H54 (cell line): ENCODE results near the gene EBF3.

Experiments
- DNase-seq: peaks from one replicate; pipeline ENCODE4 v3.0.0; 2011; ENCODE audit warnings: low spot score, mixed read lengths; ENCODE audit not compliant: insufficient read length
- FAIRE-seq: peaks from 3 replicates; lab custom pipeline; 2011; peaks lifted over from hg19 to GRCh38; lab: Jason Lieb, UNC
- POLR2A ChIP-seq: IDR thresholded peaks from 2 replicates; pipeline ENCODE4 v1.6.1; 2011; ENCODE audit warnings: low read depth, mild to moderate bottlenecking, low read length

Gene EBF3

GRCh38 chr10:129936923-129937300, 27.2 kb downstream of the EBF3 start:
- TF ChIP-seq POLR2A = no peak
- no peak for DNase-seq
- FAIRE-seq = no peak

DNA sequence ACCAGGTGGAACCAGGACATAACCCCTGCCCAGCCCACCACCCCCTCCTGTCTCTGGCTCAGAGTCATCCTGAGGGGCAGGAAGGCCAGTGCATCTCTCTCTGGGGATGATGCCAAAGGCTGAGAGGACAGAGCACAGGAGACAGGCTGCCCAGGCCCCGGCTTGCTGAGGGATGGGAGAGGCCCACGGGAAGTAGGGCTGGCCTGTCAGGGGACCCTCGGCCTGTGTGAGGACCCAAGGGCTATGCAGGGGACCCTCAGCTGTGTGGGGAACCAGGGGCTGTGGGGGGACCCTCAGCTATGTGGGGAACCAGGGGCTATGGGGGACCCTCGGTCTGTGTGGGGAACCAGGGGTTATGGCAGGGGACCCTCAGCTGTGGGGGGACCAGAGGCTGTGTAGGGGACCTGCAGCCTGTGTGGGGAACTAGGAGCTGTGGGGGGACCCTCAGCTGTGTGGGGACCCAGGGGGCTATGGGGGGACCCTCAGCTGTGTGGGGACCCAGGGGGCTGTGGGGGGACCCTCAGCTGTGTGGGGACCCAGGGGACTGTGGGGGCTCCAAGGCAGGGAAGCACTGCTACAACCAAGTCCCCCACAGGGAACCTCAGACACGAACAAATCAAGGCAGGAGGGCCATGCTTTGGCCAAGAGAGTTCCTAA, 27.7 kb downstream of the EBF3 start:
- no peak for FAIRE-seq
- no peak for TF ChIP-seq POLR2A
- DNase-seq = no peak

DNA sequence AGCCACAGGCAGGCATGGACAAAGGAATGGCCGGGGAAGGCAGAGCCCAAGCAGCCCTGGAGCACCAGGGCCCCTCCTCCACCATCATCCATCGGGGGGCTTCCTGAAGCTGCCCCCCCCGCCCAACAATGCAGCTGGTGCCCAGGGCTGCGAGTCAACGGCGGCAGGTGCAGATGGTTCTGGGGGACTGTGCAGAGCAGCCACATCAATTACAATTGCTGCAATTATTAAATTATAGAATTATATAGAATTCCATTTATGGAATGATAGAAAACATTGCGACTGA, 28.3 kb downstream of the EBF3 start:
- FAIRE-seq (no peak), DNase-seq (no peak)
- TF ChIP-seq POLR2A = no peak

DNA sequence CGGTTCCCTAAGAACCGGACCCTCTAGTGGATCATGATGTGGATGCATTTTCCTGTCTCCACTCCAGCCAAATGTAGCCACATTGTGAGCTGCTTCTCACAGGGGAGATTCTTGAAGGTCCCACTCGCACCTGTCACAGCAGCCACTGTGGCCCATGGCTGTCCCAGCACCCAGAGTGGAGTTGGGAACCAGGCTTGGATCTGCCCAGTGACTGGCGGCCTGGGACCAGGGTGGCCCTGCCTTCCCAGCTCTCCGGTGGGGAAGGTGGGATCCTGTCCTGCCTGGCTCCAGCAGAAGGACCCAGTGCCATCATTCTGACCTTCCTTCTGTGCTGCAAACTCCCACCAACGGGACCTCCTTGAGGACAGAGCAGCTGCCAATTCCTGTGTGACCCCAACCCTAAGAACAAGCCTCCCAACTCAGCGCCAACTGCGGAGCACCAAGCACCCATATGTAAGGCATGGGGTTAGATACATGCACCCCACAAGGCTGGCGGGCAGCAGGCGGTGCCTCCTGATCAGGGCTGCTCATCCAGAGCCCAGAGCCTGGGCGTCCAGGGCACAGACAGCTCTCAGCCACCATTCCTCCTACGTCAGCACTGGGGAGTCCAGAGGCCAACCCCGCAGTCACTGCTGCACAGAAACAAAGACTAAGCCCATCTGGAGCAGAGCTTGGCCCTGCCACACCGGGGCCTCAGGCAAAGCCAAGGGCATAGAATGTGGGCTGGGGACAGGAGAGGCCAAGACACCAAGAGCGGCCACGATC, 28.8 kb downstream of the EBF3 start:
- no peak for TF ChIP-seq POLR2A
- DNase-seq (no peak), FAIRE-seq (no peak)

DNA sequence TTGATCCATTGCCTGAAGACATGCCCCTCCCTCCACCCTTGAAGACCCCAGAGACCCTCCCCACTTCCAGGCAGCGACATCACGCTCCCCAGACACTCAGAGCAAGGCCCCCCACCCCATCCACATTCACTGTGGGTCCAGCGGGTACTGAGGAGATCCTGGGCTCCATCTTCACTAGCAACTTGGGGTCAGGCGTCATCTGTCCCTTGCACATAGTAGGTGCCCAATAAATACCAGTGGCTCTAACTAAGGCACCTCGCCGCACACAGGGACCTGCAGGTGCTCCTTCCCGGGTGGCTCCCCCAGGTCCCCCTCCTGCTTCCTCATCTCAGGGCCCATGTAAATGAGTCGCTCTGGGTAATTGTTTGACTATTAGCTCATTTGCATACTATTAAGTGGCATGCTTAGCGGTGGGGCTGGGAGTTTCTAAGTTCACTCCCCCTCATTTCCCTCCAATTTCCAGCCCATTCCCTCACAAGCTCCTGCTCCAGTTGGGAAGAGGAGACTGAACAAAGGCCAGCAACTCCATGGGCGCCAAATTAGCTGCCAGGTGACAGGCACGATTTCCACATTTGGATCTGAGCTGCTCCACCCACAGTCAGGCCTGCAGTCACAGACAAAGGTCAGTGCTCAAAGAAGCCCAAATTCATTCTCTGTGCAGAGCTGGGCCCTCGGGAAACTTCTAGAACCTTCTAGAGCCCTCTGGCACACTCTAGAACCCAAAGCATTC, 29.7 kb downstream of the EBF3 start:
- FAIRE-seq = no peak

DNA sequence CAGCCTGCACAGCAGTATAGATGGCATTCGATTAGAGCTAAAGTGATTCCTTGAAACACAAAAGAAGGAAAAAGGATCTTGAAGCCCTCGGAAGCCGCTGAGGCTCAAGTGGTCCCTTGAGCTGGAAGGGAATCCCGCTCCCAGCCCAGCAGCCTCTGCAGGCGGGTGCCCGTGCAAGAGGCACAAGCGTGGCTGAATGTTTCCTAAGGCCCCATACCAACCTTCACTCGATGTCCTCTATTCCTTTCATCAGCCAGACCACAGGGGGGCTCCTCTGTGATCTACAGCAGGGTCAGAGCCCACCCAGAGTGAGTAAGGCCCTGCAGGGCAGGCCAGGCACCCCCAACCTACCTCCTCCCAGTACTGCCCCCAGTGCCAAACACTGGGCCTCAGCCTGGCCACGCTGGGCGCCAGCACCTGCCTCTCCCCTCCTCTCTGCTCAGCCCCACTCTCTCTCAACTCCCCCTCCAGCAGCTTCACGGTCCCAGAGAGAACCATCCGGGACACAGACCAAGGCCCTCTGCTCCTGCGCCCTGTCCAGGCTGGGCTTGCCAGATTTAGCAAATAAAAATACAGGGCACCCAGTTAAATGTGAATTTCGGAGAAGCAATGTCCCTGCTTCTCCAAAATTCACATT, 30.5 kb downstream of the EBF3 start:
- DNase-seq = no peak
- FAIRE-seq = no peak
- TF ChIP-seq POLR2A = no peak

More for the DNA sequence above, 29.7 kb downstream of the EBF3 start:
- DNase-seq = no peak
- no peak for TF ChIP-seq POLR2A

DNA sequence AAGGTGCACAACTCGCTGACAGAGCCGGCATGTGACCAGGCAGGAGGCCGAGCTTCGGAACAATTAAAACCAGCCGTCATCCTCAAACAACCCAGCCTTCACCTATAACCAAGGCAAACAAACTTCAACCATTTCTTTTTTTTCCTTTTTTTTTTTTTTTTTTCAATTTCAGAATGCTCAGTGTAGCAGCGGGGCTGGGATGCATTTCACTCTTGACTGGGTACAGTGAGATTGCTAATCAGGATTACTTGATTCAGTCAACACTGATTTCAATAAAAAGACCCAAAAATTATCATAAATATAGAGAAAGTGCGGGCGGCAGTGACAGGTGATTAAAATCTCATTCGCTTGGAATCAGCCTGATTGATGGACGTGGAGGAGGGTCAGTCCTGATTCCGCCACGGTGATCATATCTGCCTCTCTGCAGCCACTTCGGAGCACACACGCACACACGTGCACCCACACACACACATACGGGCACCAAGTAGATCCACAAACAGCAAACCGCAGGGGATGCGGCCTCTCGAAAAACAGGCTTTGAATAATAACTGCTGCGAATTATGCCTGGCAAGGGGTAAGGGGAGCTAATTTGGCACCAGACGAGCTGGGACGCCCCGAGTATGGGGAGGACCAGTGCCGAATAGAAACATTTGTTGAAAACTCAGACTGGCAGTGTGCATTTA, 31.2 kb downstream of the EBF3 start:
- DNase-seq (no peak), FAIRE-seq (no peak)
- no peak for TF ChIP-seq POLR2A

- TF ChIP-seq POLR2A = no peak
- no peak for FAIRE-seq
- no peak for DNase-seq
These were observed 31.9 kb downstream of the EBF3 start for GRCh38 chr10:129932182-129932581.

GRCh38 chr10:129929343-129930292, 34.5 kb downstream of the EBF3 start:
- TF ChIP-seq POLR2A = no peak
- DNase-seq (no peak), FAIRE-seq (no peak)

GRCh38 chr10:129927351-129928120, 36.5 kb downstream of the EBF3 start:
- FAIRE-seq = no peak
- no peak for DNase-seq
- no peak for TF ChIP-seq POLR2A

- no peak for DNase-seq
- FAIRE-seq = no peak
- no peak for TF ChIP-seq POLR2A
These were observed 37.7 kb downstream of the EBF3 start for GRCh38 chr10:129926066-129927055.
